Measurements from ENCODE around the gene NRXN2.
"Not testable (repeated sequence)": the region's sequence is repeated elsewhere in the genome, so short reads cannot be mapped to it uniquely, and the experiment has no call there.

NRXN2 gene

DNA sequence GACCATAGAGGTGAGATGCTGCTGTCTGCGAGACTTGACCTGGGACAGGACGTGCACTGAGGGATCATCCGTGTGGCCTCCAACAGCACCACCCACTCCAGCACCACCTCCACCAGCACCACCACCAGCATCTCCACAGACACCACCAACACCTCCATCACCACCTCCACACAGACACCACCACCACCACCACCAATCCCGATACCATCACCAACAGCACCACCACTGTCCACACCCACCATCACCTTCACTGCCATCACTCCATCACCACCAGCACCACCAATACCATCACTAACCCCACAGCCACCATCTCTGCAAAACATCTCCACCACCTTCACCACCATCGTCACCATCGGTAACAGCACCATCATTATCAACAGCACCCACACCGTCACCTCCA is 158.6 kb downstream of the NRXN2 start:
- no peak for DNase-seq
- TF ChIP-seq GATA1 (IDR thresholded peaks at IDR 0.05; ENCODE audit: low read depth, low read length), result no peak

DNA sequence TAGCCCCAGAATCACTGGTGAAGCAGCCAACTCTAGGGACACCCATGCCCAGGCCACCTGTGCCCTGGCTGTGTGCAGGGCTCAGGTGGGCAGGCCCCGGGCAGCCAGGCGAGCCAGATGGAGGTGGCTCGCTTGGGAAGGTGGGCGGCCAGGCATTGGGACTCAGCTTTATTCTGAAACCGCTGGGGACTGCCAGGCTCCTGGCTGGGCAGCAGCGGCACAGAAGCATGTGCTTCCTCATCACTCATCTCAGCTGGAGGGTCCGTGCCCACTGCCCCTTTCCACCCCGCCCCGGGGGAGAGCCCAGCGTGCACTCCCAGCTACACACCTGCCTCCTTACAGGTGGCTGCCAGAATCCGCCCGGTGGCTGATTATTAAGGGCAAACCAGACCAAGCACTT is 159.0 kb downstream of the NRXN2 start:
- no peak for DNase-seq
- TF ChIP-seq POLR2A (IDR thresholded peaks at IDR 0.05; ENCODE audit: low read length), result no peak
- no peak for TF ChIP-seq GATA1 (IDR thresholded peaks at IDR 0.05; ENCODE audit: low read depth, low read length)

DNA sequence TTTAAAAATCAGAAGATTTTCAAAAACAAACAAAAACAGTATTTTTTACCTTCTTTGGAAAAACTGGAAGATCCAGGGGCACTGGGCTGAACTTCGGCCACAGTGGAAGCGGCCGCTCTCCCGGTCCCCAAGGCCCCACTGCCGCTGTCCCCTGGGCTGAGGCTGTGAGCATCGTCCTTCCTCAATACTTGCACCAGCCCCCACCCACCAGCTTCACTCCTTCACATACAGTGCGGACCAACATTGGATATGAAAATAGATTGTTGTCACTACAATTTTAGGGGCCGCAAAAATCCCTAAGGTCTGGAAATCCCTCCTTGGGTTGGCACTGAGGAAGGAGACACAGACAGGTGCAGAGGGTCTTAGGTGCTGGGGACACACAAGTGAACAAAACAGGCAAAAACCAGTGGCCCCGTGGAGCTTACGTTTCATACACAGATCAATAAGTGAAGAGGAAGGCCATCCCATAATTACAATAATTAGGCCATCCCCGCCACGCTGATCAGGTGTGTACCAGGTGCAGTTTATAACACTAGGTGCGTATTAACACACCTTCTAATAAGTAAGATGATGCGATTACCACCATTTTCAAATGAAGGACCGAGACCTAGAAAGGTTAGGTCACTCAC is 160.2 kb downstream of the NRXN2 start:
- TF ChIP-seq POLR2A (IDR thresholded peaks at IDR 0.05; ENCODE audit: low read length), result no peak
- TF ChIP-seq GATA1 (IDR thresholded peaks at IDR 0.05; ENCODE audit: low read depth, low read length), result no peak
- DNase-seq, result no peak

DNA sequence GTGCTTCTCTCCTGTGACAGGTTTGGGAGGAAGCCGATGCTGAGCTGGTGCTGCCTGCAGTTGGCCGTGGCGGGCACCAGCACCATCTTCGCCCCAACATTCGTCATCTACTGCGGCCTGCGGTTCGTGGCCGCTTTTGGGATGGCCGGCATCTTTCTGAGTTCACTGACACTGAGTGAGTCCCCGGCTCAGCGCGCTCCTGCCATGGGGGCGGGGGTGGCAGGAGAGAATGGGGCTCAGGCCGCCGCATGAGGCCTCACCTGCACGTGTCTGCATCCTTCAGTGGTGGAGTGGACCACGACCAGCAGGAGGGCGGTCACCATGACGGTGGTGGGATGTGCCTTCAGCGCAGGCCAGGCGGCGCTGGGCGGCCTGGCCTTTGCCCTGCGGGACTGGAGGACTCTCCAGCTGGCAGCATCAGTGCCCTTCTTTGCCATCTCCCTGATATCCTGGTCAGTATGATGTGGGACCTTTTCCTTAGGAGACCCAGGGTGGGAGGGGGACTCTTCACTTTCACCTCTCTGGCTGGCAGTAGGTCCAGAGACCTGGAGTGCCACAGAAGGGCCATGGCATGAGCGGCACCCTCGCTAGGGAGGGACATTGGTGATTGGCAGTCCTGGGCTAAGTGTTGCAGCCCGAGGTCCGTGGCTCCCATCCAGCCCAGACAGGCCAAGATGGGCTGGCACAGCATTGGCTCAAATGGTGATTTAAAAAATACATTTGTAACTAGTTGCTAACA is 160.8 kb downstream of the NRXN2 start:
- DNase-seq, result no peak
- TF ChIP-seq GATA1 (IDR thresholded peaks at IDR 0.05; ENCODE audit: low read depth, low read length) (no peak), POLR2A (IDR thresholded peaks at IDR 0.05; ENCODE audit: low read length) (no peak)

DNA sequence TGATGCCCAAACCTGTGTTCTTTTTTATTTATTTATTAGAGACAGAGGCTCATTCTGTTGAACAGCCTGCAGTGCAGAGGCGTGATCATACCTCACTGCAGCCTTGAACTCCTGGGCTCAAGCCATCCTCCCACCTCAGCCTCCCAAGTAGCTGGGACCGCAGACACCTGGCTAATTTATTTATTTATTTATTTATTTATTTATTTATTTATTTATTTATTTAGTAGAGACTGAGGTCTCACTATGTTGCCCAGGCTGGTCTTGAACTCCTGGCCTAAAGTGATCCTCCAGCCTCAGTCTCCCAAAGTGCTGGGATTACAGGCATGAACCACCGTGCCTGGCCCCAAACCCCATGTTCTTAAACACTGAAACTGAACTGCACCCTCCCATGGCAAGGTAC is 161.6 kb downstream of the NRXN2 start:
- DNase-seq, result not testable (repeated sequence)

DNA sequence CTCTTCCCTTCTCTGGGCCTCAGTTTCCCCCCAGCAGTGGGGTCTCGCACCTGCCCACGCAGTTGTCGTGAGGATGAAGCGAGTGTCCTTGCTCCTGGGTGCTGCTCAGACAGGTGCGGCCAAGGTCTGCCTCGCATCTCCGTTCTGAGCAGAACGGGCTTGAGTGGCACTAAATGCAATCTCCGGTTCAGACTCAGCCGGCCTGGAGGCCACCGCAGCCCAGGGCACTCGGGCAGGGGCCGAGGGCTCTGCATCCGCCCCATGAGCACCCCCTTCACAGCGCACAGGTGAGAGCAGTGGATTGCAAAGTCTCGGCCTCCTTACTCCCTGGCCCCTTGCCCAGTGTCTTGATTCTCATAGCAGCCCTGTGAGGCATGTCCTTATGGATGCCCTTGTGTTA is 162.1 kb downstream of the NRXN2 start:
- TF ChIP-seq GATA1 (IDR thresholded peaks at IDR 0.05; ENCODE audit: low read depth, low read length), result no peak
- no peak for TF ChIP-seq POLR2A (IDR thresholded peaks at IDR 0.05; ENCODE audit: low read length)
- no peak for DNase-seq

DNA sequence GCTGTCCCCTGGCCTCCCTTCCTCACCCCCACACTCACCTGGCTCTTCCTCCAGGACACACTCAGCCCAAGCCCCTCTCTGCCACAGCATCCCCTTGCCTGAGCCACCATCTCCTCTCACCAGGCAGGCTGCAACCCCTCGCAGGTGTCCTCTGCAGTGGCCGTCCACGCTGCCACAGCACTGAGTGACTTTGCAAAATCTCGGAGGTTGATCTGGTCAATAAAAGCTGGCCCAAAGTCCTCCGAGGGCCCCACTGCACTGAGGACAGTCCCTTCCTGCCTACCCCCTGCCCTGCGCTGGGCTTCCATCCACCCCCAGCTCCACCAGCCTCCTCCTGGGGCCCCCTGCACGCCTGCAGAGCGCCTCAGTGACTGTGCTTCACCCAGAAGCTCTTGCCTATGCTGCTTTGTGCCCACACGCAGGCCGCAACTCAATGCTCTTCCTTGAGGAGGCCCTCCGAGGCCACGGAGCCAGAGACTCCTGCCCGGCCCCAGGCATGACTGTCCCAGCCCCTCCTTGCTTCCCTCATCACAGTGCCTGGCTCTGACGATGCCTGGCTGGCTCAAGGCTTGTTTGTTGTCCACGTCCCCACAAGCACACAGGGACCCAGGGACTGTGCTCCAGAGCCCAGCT is 162.7 kb downstream of the NRXN2 start:
- TF ChIP-seq POLR2A (IDR thresholded peaks at IDR 0.05; ENCODE audit: low read length), result no peak
- TF ChIP-seq GATA1 (IDR thresholded peaks at IDR 0.05; ENCODE audit: low read depth, low read length), result no peak
- DNase-seq, result no peak

DNA sequence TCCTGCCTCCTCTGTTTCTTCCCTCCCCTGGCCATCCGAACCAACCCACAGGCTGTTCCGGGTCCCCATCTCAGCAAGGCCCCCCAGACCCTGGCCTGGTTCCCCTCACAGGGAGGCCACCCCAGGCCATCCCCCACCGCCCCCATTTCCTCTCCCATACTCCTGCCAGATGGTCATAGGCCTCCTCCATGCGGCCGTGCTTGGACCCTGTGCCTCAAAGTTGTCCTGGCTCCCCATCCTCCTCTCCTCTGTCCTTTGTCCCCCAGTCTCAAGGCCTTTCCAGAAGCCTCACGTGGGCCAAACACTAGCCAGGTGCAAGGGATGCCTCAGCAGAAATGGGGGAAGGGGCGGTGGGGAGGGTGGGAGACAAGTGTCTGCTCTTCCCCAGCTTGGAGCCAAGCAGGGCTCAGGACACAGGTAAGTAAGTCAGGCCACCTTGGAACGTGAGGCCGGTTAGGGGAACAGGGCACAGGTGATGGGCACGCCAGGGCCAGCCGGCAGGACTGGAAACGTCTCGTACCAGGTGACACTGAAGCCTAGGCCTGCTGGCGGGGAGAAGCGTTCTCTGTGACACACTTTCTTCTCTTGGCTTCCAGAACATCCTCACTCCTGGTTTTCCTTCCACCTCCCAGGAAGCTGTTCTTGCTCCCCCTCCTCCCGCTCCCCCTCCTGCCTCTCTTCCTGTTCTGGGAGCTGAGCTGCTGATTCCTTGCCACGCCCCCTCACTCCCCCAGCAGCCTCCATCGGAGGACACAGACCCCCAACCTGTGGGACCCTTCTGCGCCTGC is 163.5 kb downstream of the NRXN2 start:
- no peak for DNase-seq
- TF ChIP-seq POLR2A (IDR thresholded peaks at IDR 0.05; ENCODE audit: low read length) (no peak), GATA1 (IDR thresholded peaks at IDR 0.05; ENCODE audit: low read depth, low read length) (no peak)

DNA sequence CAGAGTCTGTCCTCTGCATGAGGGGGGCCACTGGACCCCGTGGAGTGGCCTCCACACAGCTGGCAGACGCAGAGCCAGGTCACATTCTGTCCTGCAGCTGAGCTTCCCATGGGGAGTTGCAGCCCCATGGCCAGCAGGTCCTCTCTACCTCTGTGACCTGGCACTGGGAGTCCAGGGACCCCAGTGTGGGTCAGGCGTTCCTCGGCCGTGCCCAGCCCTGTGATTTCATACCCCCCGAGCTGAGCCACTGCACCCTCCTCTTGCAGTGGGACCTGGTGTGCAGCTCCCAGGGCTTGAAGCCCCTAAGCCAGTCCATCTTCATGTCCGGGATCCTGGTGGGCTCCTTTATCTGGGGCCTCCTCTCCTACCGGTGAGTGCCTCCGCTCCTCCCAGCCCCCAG is 164.1 kb downstream of the NRXN2 start:
- DNase-seq, result no peak
- TF ChIP-seq GATA1 (IDR thresholded peaks at IDR 0.05; ENCODE audit: low read depth, low read length) (no peak), POLR2A (IDR thresholded peaks at IDR 0.05; ENCODE audit: low read length) (no peak)

DNA sequence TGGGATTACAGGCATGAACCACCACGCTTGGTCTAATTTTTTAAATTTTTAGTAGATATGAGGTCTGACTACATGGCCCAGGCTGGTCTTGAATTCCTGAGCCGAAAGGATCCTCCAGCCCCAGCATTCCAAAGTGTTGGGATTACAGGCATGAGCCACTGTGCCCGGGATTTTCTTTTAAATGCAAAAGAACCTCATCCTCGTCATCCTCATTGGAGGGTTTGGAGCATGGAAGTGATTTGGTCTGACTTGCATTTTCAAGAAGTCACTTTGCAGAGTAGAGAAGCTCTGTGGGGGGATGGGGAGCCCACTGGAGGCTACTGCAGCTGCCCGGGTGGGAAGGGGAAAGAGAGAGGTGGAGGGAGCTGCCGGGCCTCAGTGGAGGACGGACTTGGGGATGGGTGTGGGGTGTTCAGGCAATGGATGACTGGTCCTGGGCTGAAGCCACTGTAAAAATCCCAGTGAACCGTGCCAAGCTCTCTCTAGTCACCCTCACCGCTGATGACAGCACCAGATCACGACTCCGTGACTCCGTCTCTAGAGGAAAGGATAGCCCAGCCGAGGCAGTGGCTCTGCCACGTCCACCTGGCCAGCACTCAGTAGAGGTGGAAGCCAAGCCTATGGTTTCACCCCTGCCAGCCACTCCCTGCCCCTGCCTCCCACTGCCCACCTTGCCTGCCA is 164.8 kb downstream of the NRXN2 start:
- DNase-seq, result no peak
- TF ChIP-seq POLR2A (IDR thresholded peaks at IDR 0.05; ENCODE audit: low read length), result no peak
- TF ChIP-seq GATA1 (IDR thresholded peaks at IDR 0.05; ENCODE audit: low read depth, low read length), result no peak

DNA sequence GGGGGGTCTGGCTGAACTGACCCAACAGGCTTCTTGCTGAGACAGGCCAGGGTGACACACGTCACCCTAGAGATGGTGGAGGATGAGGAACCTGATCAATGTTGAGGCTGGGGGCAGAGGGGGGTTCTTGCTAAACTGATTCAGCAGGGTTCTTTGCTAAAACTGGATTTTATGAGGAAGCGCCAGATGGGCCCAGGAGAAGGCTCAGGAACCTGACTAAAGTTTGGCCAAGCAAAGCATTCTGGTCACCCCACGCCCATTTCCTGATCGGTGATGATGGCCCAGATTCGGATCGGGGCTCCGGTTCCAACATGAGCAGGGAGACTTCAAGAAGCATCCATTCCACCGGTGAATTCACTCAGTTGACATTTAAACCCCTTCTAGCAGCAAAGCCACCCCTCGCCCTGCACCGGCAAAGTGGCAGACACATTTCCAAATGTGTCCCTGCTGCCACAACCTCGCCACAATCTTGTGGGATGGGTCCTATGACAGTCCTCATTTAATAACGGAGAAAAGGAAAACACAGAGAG is 166.2 kb downstream of the NRXN2 start:
- TF ChIP-seq POLR2A (IDR thresholded peaks at IDR 0.05; ENCODE audit: low read length) (no peak), GATA1 (IDR thresholded peaks at IDR 0.05; ENCODE audit: low read depth, low read length) (no peak)
- no peak for DNase-seq
